KG1 (cell line): Measurements from ENCODE around the gene SIK2.
"Not testable (repeated sequence)": the region's sequence is repeated elsewhere in the genome, so short reads cannot be mapped to it uniquely, and the experiment has no call there.

Experiments used
- DNase-seq: peaks from one replicate; lab custom pipeline; 2025; lab: John Stamatoyannopoulos, UW

Gene SIK2

GRCh38 chr11:111627591-111627990, 25.3 kb downstream of the SIK2 start:
- no peak for DNase-seq

DNA sequence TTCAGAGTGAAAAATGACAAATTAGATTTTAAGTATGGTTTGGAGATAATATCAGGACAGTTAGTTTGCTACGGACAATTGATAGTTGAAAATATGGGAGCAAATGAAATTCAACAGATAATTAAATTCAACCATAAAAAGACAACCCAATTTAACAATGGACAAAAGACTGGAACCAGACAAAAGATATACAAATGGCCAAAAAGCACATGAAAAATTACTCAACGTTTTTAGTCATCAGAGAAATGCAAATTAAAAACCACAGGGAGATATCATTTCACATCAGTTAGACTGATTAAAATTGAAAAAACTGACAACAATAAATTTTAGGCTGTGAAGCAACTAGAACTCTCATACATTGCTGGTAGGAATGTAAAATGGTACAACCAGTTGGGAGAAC, 27.2 kb downstream of the SIK2 start:
- no peak for DNase-seq

DNA sequence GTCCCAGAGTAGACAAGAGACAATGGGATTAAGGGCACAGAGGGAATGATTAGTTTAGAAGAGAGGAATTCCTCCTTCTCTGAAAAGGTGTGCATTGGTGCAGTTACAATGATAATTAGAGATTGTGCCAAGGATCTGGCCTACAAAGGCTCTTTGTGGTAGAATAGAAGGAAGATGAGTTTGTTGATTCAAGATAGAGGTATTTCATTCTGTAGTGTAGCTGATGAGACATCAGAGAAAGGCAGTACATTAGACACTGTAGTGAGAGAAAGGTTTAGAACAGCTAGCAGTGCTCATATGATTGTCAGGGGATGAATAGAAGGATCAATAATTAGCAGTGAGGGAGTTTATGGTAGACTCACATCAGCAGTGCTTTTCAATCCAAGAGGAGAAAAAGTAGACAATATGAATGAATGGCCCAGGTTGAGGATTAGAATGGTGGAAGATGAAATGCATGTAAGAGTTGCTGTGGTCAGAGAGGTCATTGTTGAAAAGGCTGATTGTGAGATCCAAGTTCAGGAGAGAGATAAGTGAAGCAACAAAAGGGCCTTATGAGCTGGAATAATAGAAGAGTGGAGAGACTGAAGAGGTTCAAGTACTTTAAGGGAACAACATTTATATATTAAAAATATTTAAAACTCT, 28.9 kb downstream of the SIK2 start:
- no peak for DNase-seq

DNA sequence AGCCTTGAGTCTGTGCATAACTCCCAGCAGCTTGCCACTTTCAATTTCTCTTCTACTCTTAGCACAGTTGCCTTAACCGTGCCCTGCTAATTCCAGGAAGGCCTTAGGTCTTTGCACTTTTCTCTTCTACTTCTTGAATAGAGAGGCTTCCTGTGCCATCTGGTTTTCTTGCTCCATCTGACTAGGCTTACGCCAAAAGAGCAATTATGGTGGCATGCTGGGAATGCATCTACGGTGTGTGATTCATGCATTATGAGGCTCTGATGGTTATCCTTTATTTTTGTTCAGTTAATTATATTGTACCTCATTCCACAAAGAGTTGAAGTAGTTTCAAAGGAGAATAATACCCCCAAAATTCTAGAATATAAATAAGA, 29.4 kb downstream of the SIK2 start:
- no peak for DNase-seq

DNA sequence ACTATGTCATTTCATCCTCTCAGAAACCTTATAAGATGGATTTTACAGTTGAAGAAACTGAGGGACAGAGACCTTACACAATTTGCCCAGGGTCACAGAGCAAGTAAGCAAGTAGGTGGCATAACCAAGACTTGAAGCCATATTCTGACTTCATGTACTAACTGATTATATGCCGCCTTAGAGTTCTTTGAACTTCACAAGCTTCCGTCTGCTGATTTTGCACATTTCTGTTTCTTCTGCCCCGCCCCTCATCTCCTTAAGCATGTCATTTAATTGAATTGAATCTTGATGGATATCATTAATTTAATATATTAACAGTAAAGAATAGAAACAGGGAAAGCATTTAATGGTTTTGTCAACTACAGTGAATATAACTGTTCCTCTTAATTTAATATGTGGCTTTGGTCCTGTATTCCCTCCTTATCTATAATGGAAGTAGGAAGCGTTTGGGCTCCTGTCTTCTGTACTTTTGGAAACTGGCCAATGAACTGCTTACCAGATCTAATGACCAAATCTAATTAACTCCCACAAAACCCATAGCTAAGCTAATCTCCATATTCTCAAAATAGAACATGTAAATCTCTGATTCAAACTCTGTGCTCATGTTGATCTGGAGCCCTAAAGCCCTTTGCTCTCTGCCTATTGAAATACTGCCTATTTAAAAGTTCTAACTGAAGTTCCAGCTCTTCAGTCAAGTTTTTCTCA, 30.4 kb downstream of the SIK2 start:
- no peak for DNase-seq

DNA sequence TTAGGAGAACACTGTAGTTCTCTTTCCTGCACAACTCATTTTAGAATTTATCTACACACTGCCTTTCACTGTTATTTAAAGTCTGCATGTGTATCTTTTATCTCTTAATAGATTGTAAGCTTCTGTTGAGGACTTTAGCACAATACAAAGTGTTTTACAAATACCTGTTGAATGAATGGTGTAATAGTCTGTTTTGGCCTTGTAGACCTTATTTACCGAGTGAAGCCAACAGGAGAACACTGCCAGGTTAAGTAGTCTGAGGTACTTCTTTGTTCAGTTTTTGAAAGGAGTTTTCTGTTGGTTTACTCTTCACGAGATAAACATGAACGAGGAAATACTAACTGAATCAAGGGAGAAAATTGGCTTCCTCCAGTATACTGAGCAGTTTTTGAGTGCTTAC, 31.0 kb downstream of the SIK2 start:
- DNase-seq, result no peak

DNA sequence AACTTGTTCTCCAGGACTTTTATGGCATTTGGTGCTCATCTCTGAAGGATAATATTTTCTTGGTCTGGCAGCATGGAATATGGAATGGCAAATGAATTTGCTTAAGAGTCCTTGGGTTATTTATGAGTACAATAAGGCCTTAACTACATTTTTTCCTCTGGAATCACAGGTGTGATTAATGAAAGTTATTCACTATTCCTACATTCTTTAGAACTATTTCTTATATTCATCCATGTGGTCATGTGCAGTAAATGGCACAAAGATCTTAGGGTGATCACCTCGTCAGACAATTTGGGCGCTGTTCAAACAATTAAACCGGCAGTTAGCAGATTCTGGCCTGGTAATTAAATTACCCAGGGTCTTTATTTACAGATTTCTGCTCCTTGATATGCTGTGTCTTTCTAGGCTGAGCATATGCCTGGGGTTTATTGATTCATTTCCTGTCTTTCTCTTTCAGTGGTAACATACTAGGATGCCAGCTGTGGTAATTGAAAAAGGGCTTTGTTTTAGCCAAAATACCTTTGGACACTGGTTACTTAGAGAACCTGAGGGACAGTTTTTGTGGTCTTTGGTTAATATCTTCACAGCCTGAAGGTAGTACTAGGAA, 31.6 kb downstream of the SIK2 start:
- DNase-seq, result no peak

DNA sequence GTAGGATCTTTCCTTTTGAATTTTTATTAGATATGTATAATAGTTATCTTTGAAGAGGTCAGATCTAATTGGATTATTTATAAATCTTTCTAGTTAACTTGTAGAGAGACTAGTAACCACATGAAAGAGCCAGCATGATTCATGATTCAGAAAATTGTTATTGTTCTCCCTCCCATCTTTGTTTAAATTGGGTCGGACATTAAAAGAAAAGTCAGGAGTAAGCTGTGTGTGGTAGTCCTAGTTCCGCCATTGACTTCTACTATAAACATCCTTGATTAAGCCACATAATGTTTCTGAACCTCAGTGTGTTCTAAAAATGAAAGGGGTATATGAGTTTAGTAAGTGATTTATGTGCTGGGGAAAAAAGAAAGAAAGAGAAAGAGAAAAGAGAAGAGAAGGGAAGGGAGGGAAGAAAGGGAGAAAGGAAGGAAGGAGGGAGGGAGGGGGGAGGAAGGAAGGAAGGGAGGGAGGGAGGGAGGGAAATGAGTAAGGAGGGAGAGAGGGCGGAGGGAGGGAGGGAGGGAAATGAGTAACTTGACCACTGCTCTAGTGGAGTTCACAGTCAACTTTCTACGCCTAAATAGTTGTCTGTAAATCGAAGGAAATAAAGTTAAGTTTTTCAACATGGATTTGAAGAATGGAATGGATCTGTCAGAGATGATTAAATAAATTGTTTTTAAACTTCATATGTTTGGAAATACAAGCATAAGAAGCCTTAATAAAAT, 32.9 kb downstream of the SIK2 start:
- no peak for DNase-seq

GRCh38 chr11:111635706-111636045, 33.4 kb downstream of the SIK2 start:
- no peak for DNase-seq

DNA sequence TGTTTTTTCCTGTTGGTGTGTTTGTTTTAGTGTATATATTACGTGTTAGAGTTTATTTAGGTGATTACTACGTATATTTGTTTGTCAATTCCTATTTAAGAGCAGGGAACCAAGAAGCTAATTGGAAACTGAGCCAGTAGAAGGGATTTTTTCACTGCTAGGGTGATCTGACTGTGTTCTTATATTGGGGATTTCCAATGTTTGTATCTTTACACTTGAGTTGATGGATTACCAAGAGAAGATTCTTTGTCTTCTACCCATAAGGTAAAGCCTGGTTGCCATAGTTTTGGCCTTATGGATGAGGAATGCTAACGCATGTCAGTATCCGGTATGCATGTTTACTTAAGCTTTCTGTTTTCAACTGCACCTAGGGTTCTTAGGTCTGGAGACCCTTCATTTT, 35.6 kb downstream of the SIK2 start:
- DNase-seq, result no peak

GRCh38 chr11:111639226-111639925, 37.1 kb downstream of the SIK2 start:
- no peak for DNase-seq

DNA sequence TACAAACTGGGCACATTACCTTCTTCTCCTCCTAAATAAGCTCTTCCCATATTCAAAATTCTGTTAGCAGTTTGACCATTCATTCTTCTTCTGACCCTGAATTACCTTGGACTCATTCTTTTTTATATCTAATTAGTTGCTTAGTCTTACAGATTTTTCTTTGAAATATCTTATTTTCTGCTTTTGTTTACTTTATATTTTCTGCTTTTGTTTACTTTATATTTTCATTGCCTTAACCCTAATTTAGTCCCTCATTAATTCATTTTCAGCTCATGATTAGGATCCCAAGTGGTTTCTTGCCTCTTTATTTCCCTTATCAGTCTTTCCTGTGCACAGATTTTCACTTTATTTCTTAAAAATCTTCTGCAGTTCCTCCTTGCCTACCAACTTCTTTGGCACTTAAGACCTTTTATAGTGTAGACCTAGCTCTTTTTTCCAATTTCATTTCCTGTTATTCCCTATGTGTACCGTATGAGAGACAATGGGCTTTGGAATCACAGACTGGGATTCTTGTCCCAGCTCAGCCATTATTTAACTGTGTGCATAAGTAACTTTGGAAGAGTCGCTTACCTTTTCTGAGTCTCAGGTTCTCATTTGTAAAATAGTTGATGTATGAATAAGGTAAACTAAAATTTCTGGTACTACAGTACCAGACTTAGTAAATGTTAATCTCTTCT, 39.2 kb downstream of the SIK2 start:
- no peak for DNase-seq

DNA sequence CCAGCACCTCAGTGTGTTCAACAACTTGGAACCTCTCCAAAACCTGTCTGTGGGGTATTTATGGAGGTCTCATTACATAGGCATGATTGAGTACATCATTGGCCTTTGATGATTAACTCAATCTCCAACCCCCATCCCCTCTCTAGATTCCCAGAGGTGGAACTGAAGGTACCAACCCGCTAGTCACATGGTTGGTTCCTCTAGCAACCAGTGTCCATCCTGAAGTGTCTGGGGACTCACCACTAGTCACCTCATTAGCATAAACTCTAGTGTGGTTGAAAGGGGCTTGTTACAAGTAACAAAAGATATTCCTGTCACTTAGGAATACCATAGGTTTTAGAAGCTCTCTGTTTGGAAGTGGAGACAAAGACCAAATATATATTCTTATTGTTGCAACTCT, 40.3 kb downstream of the SIK2 start:
- DNase-seq, result no peak

- no peak for DNase-seq
Measured at GRCh38 chr11:111644922-111645321, 42.7 kb downstream of the SIK2 start.

GRCh38 chr11:111645657-111646316, 43.5 kb downstream of the SIK2 start:
- no peak for DNase-seq

DNA sequence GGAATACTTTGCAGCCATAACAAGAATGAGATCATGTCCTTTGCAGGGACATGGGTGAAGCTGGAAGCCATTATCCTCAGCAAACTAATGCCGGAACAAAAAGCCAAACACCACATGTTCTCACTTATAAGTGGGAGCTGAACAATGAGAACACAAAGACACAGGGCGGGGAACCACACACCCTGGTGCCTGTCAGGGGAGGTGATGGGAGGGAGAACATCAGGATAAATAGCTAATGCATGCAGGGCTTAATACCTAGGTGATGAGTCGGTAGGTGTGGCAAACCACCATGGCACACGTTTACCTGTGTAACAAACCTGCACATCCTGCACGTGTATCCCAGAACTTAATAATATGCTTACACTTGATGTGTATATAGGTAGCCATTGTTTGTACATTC, 49.1 kb downstream of the SIK2 start:
- DNase-seq, result not testable (repeated sequence)

GRCh38 chr11:111652184-111652583, 49.9 kb downstream of the SIK2 start:
- DNase-seq, result no peak

DNA sequence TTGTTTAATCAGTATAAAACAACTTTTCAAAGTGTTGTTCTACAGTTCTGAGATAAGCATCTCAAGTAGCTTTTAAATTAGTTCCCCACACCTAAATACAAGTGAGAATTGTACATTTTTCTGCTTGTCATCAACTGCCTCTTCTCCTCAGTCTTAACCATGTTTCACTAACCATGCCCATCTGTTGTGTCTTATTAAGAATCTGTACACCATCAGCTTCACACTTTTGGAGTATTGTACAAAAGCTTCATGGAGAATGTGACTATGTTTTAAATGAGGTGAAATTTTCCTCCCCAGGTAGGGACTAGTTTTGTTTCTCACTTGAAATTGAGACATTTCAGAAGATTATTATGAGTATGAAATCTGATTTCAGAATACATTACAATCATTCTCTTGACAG, 52.4 kb downstream of the SIK2 start:
- DNase-seq, result no peak

GRCh38 chr11:111655924-111656323, 53.7 kb downstream of the SIK2 start:
- no peak for DNase-seq

- DNase-seq, result not testable (repeated sequence)
Measured at GRCh38 chr11:111657905-111658304, 55.7 kb downstream of the SIK2 start.

DNA sequence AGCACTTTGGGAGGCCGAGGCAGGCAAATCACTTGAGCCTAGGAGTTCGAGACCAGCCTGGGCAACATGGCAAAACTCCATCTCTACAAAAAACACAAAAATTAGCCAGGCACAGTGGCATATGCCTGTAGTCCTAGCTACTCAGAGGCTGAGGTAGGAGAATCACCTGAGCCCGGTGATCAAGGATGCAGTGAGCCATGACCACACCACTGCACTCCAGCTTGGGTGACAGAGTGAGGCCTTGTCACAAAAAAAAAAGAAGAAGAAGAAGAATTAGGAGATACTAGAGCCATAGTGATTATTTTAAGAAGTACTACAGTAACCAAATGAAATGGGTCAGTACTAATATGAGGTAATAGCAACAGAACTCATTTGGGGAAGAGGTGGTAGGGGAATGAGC, 56.2 kb downstream of the SIK2 start:
- DNase-seq, result not testable (repeated sequence)
